Liver (tissue), 9 donors: ENCODE results near the gene DIPK2A. TPM values are rescaled to one million over a fixed set of nuclear protein-coding genes. Genes with fewer than 3 reads are reported as not detected.

Source experiments
- DNase-seq: peaks from one replicate; pipeline ENCODE4 v3.0.0-alpha.2; 2017; ENCODE audit warnings: low spot score
- H3K27ac ChIP-seq, 2 donors: one replicate each; pipeline ENCODE4 v1.7.0; 2013; ENCODE audit warnings: inconsistent platforms in 2 of 2, low read length in 2 of 2, control low read depth in 1 of 2, low read depth in 1 of 2, mild to moderate bottlenecking in 1 of 2
- H3K27me3 ChIP-seq, 4 donors: one replicate each; pipeline versions ENCODE4 v1.6.1 to v1.7.0; 2013; ENCODE audit warnings: low read length in 3 of 4, inconsistent platforms in 1 of 4, mild to moderate bottlenecking in 1 of 4, moderate library complexity in 1 of 4; ENCODE audit not compliant: control insufficient read depth in 4 of 4, insufficient read depth in 4 of 4
- H3K36me3 ChIP-seq, 4 donors: one replicate each; pipeline versions ENCODE4 v1.6.1 to v1.7.0; 2013; ENCODE audit warnings: low read length in 3 of 4, mild to moderate bottlenecking in 3 of 4, low read depth in 1 of 4, moderate library complexity in 1 of 4; ENCODE audit not compliant: control insufficient read depth in 4 of 4, insufficient read depth in 3 of 4
- H3K4me1 ChIP-seq, 4 donors: one replicate each; pipeline versions ENCODE4 v1.6.1 to v1.7.0; 2013; ENCODE audit warnings: low read length in 3 of 4, mild to moderate bottlenecking in 3 of 4, moderate library complexity in 1 of 4; ENCODE audit not compliant: control insufficient read depth in 4 of 4, insufficient read depth in 4 of 4
- H3K4me3 ChIP-seq, 3 donors: one replicate each; pipeline versions ENCODE4 v1.6.1 to v1.7.0; 2013; ENCODE audit warnings: low read length in 3 of 3, control low read depth in 1 of 3, low read depth in 1 of 3, mild to moderate bottlenecking in 1 of 3
- H3K9ac ChIP-seq, 2 donors: one replicate each; pipeline ENCODE4 v1.7.0; 2013; ENCODE audit warnings: low read length in 2 of 2, mild to moderate bottlenecking in 2 of 2, moderate library complexity in 2 of 2, control low read depth in 1 of 2, low read depth in 1 of 2
- H3K9me3 ChIP-seq, 4 donors: one replicate each; pipeline versions ENCODE4 v1.6.1 to v1.7.0; 2013; ENCODE audit warnings: low read length in 3 of 4; ENCODE audit not compliant: control insufficient read depth in 4 of 4
- EGR1 ChIP-seq, 2 donors: IDR thresholded peaks; 2 replicates each; pipeline ENCODE4 v1.6.1; 2016 to 2018; ENCODE audit warnings: antibody characterized with exemption in 2 of 2, low read depth in 2 of 2
- FOXA2 ChIP-seq: IDR thresholded peaks from 2 replicates; pipeline ENCODE4 v1.6.1; 2016; ENCODE audit warnings: antibody characterized with exemption
- GABPA ChIP-seq, 2 donors: IDR thresholded peaks in 1 of 2; conservative IDR thresholded peaks in 1 of 2; 2 replicates each; pipeline ENCODE4 v1.6.1; 2016; ENCODE audit warnings: antibody characterized with exemption in 2 of 2, mild to moderate bottlenecking in 1 of 2, moderate library complexity in 1 of 2
- HNF4A ChIP-seq, 2 donors: conservative IDR thresholded peaks; 2 replicates each; pipeline ENCODE4 v1.6.1; 2016; ENCODE audit warnings: antibody characterized with exemption in 2 of 2, mild to moderate bottlenecking in 2 of 2
- JUND ChIP-seq, 2 donors: IDR thresholded peaks; 2 replicates each; pipeline ENCODE4 v1.6.1; 2016; ENCODE audit warnings: antibody characterized with exemption in 2 of 2
- NR2F2 ChIP-seq: IDR thresholded peaks from 2 replicates; pipeline ENCODE4 v1.6.1; 2016; ENCODE audit warnings: antibody characterized with exemption
- RAD21 ChIP-seq, 2 donors: IDR thresholded peaks; 2 replicates each; pipeline ENCODE4 v1.6.1; 2016; ENCODE audit warnings: antibody characterized with exemption in 2 of 2, mild to moderate bottlenecking in 2 of 2
- SP1 ChIP-seq: IDR thresholded peaks from 2 replicates; pipeline ENCODE4 v1.6.1; 2018; ENCODE audit warnings: antibody characterized with exemption, mild to moderate bottlenecking
- YY1 ChIP-seq: IDR thresholded peaks from 2 replicates; pipeline ENCODE4 v1.6.1; 2016; ENCODE audit warnings: antibody characterized with exemption, mild to moderate bottlenecking
- WGBS: extraction: QIAGEN DNeasy Blood & Tissue Kit; methylation state at CpG from one replicate; pipeline ENCODE4 v1.1.7; 2013; 5-methylcytosine and 5-hydroxymethylcytosine counted together
- polyA plus RNA-seq, 2 donors: library from polyadenylated mRNA; stranded (reverse) in 1 of 2; unstranded in 1 of 2; fragments of 200-250 nt in 1 of 2; fragments of >200 nt in 1 of 2; fragmentation: Nextera tagmentation in 1 of 2; extraction: Ambion mirVana in 1 of 2; gene quantifications; one replicate each; pipeline versions ENCODE4 v1.2.1 to v1.2.3, GENCODE V29; 2013 to 2015
- total RNA-seq, 2 donors: library from RNA; depleted of rRNA; stranded (reverse); fragments of >200 nt; gene quantifications; one replicate each; pipeline ENCODE4 v1.2.3, GENCODE V29; 2014
- TF ChIP-seq, protein P1 (sequence below): IDR thresholded peaks from 2 replicates; pipeline ENCODE4 v1.6.1; 2016; ENCODE audit warnings: antibody characterized with exemption
- TF ChIP-seq, protein P2 (sequence below): IDR thresholded peaks from 2 replicates; pipeline ENCODE4 v1.6.1; 2016; ENCODE audit warnings: antibody characterized with exemption
- donor health status: healthy.
- donor health status: healthy.
- donor health status: healthy.
- donor health status: healthy.
- donor health status: healthy.

DIPK2A gene
- total and polyA plus RNA-seq, 4 donors = 4.6 to 81.1 (median 23.4) TPM

DNA sequence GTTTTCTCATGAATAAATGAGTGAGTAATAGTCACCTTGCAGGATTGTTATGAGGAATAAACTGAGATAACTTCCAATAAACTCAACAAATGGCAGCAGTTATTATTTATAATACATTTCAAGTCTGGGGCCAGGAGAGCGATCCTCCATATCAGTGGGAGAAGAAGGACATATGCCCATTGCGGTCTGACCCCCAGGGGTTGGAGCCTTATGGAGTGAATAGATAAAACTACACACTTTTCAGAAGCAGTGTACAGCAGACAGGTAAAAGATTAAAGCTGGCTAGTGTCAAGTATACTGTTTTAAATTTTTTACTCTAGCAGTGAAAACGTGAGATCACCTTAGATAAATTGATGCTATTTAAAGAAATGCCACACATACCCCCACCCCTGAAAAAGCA is 43.5 kb downstream of the DIPK2A start:
- Histone ChIP-seq H3K27ac (no peak overlapping the region), H3K27me3 (no peaks in the 10 kb centered on the region), H3K4me1 (no peaks in the 10 kb centered on the region), H3K9ac (no peak overlapping the region), H3K4me3 (no peak overlapping the region), H3K9me3 (no peaks in the 10 kb centered on the region), H3K36me3 (no peaks in the 10 kb centered on the region)
- TF ChIP-seq YY1 (no peak), HNF4A (conservative IDR thresholded peaks at IDR 0.05) (no peak), NR2F2 (no peak), EGR1 (IDR thresholded peaks at IDR 0.05; ENCODE audit: low read depth in 2 of 2) (no peak)
- TF ChIP-seq, protein P1, sequence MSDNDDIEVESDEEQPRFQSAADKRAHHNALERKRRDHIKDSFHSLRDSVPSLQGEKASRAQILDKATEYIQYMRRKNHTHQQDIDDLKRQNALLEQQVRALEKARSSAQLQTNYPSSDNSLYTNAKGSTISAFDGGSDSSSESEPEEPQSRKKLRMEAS = no peak
- TF ChIP-seq, protein P2, sequence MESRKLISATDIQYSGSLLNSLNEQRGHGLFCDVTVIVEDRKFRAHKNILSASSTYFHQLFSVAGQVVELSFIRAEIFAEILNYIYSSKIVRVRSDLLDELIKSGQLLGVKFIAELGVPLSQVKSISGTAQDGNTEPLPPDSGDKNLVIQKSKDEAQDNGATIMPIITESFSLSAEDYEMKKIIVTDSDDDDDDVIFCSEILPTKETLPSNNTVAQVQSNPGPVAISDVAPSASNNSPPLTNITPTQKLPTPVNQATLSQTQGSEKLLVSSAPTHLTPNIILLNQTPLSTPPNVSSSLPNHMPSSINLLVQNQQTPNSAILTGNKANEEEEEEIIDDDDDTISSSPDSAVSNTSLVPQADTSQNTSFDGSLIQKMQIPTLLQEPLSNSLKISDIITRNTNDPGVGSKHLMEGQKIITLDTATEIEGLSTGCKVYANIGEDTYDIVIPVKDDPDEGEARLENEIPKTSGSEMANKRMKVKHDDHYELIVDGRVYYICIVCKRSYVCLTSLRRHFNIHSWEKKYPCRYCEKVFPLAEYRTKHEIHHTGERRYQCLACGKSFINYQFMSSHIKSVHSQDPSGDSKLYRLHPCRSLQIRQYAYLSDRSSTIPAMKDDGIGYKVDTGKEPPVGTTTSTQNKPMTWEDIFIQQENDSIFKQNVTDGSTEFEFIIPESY = no peak
- WGBS = 95% methylated on average over 3 of the region's 3 CpGs
- DNase-seq = no peak

DNA sequence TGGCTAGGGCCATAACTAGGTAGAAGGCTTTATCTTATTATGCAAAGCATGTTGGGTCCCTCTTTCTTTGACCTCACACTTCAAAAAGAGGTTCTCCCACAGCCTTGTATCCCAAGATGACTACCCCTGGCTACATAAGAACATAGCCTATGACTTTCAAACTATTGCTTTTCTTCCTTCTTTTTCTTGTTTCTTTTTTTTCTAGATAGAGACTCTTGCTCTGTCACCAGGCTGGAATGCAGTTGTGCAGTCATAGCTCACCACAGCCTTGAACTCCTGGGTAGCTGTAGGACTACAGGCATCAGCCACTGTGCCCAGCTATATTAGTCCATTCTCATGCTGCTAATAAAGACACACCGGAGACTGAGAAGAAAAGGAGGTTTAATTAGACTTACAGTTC is 47.2 kb downstream of the DIPK2A start:
- TF ChIP-seq FOXA2 (no peak), JUND (IDR thresholded peaks at IDR 0.05) (no peak), YY1 (no peak), GABPA (IDR thresholded peaks at IDR 0.05 in 1 of 2, conservative IDR thresholded peaks at IDR 0.05 in 1 of 2) (no peak), RAD21 (IDR thresholded peaks at IDR 0.05) (no peak), SP1 (no peak)
- H3K9me3 ChIP-seq = no peaks in the 10 kb centered on the region
- 99% methylated on average over 1 of the region's 1 CpG for WGBS
- no peak for DNase-seq
- H3K4me1 ChIP-seq = no peaks in the 10 kb centered on the region
- no peak overlapping the region for H3K9ac ChIP-seq
- H3K4me3 ChIP-seq = no peak overlapping the region
- no peak overlapping the region for H3K27ac ChIP-seq
- no peaks in the 10 kb centered on the region for H3K27me3 ChIP-seq
- no peaks in the 10 kb centered on the region for H3K36me3 ChIP-seq

Other genes with a start within 250 kb of the DIPK2A start
- gene SLC9A9, start 123.4 kb upstream of the DIPK2A start, total RNA-seq = 10 to 100 TPM in 1 of 2 donors, 1 to 10 TPM in 1; 8.6 to 15.0 TPM
- 1 to 10 TPM; 3.3 to 3.7 TPM for gene SLC9A9, start 123.4 kb upstream of the DIPK2A start, polyA plus RNA-seq